ENCODE data around the gene SLC17A8.
A peak's percentile ranks its signal among the peaks of the same experiment; 100 is the strongest.
"Not testable (repeated sequence)": the region's sequence is repeated elsewhere in the genome, so short reads cannot be mapped to it uniquely, and the experiment has no call there.

The SLC17A8 gene

DNA sequence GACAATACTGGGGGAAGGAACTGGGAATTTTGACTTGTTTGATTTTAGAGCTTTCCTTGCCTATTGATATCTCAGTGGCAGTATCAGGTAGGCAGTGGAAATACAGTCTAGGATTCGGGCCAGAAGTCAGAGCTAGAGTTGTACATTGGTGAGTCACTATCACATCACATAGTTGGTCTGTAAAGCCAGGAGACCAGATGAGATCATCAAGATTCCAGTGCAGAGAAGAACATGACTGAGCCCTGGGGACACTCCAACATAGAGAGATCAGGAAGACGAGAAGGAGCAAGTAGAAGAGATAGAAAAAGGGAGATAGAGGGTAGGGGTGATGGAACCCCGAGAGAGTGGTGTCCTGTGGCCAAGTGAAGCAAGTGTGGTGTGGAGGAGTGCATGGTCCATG, 70.2 kb downstream of the SLC17A8 start:
- peak; percentile 56 for DNase-seq (ENCODE audit: low spot score)

DNA sequence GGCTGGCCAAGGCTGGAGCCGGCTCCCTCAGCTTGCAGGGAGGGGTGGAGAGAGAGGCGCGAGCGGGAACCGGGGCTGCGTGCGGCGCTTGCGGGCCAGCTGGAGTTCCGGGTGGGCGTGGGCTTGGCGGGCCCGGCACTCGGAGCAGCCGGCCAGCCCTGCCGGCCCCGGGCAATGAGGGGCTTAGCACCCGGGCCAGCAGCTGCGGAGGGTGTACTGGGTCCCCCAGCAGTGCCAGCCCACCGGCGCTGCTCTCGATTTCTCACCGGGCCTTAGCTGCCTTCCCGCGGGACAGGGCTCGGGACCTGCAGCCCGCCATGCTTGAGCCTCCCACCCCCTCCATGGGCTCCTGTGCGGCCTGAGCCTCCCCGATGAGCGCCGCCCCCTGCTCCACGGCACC, 73.4 kb downstream of the SLC17A8 start:
- DNase-seq (ENCODE audit: low spot score), result not testable (repeated sequence)

- DNase-seq (ENCODE audit: low spot score), result no peak
Measured at GRCh38 chr12:100433701-100434100, 76.8 kb downstream of the SLC17A8 start.

DNA sequence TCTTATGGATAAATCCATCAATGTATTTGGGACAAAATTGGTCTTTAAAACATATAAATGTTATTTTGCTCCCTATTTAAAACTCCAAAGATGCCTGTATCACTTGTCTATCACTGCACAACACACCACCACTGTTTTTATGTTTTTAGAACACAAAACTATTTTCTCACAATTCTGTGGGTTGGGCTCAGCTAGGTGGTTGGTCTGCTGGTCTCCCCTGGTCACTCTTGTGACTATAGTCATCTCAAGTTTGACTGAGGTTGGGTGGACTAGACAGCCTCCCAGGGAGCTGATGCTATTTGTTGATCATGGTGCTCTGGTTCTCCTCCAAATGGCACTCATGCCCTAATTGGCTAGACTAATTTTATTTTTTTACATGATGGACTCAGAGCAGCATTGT, 77.3 kb downstream of the SLC17A8 start:
- DNase-seq (ENCODE audit: low spot score), result no peak

GRCh38 chr12:100435957-100436356, 79.1 kb downstream of the SLC17A8 start:
- DNase-seq (ENCODE audit: low spot score), result no peak

GRCh38 chr12:100437038-100437841, 80.4 kb downstream of the SLC17A8 start:
- DNase-seq (ENCODE audit: low spot score), result no peak

DNA sequence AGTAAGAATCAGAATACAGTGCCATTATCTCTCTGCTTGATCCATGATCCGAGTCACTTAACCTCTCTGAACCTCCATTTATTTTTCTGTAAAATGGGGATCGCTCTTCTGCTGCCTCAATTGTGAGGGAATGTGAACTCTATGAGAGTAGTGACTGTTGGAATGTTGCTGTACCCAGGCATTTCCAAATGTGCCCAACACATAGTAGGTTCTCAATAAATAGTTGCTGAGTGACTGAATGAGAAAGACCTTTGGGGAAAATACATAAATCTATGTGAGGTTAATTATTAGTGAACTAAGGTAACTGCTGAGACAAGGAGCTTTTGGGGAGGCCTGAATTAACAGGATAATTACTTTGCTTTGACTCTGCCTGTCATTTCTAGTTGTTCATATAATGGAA, 82.9 kb downstream of the SLC17A8 start:
- DNase-seq (ENCODE audit: low spot score), result no peak

GRCh38 chr12:100442403-100442802, 85.5 kb downstream of the SLC17A8 start:
- DNase-seq (ENCODE audit: low spot score), result no peak

GRCh38 chr12:100443434-100443833, 86.6 kb downstream of the SLC17A8 start:
- no peak for DNase-seq (ENCODE audit: low spot score)

DNA sequence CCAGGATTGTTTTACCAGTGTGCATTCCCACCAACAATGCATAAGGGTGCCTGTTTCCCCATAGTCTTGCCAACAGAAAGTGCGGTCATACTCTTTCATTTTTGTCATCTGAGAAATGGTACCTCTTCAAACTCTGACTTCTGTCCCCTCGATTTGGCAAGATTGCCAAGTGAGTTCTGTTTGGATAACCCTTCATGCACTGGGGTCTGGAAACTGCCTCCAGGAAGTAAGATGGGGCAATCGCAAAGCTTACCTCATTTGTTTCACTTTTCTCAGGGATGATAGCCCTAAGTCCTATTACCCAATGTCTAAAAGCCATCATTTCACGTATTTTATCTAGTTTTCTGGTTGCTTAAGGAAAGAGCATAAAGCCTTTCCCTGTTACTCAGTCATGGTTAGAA, 88.2 kb downstream of the SLC17A8 start:
- DNase-seq (ENCODE audit: low spot score), result no peak

- no peak for DNase-seq (ENCODE audit: low spot score)
Measured at GRCh38 chr12:100447381-100447780, 90.5 kb downstream of the SLC17A8 start.

GRCh38 chr12:100448656-100449055, 91.8 kb downstream of the SLC17A8 start:
- DNase-seq (ENCODE audit: low spot score), result no peak

DNA sequence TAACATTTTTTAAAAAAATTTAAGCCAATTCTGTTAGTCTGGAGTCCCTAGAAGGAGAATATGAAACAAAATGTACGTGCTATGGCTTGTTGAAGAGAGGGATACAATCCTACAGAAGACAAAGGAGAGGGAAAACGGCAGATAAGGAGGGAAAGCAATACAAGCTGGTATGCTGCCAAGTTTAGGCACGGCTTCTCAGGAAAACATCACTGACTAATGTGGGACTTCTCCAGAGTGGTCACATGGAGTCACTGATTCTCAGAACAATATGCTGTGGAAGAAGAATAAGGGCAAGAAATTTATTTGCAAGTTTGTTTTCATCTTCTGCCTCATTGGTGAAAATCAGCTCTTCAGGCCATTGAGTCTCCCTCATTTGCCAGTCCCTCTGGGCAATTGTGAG, 93.9 kb downstream of the SLC17A8 start:
- DNase-seq (ENCODE audit: low spot score), result no peak

- no peak for DNase-seq (ENCODE audit: low spot score)
Measured at GRCh38 chr12:100453951-100454350, 97.1 kb downstream of the SLC17A8 start.

GRCh38 chr12:100455896-100456295, 99.0 kb downstream of the SLC17A8 start:
- DNase-seq (ENCODE audit: low spot score), result no peak

GRCh38 chr12:100458191-100458590, 101.3 kb downstream of the SLC17A8 start:
- no peak for DNase-seq (ENCODE audit: low spot score)

GRCh38 chr12:100460702-100461101, 103.8 kb downstream of the SLC17A8 start:
- no peak for DNase-seq (ENCODE audit: low spot score)

GRCh38 chr12:100461330-100461973, 104.6 kb downstream of the SLC17A8 start:
- no peak for DNase-seq (ENCODE audit: low spot score)

- no peak for DNase-seq (ENCODE audit: low spot score)
Measured at GRCh38 chr12:100463661-100464060, 106.8 kb downstream of the SLC17A8 start.

GRCh38 chr12:100464529-100464928, 107.7 kb downstream of the SLC17A8 start:
- no peak for DNase-seq (ENCODE audit: low spot score)

DNA sequence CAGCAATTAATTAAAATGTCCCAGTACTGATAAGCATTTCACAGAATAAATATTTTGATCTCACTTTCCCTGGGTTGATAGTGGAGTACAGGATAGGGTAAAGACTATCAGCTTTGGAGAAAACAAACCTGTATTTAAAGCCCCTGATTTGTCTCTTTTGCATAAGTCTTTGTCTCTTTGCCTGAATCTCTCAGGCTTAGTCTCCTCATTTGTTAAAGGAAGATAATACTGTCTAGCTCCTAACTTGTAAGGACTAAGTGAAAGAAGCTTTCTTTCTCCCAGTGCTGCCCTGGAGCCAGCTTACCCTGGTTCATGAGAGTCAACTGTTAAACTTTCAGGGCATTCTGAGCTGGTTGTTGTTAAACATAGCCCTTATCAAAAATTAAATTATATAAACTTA, 111.3 kb downstream of the SLC17A8 start:
- no peak for DNase-seq (ENCODE audit: low spot score)

Data from AG20443 (cell line).